HG03442 (cell line): ENCODE data around the gene ANXA3.

Experiments
- ATAC-seq: cut with Tn5 transposase; IDR thresholded peaks from one replicate; pipeline ENCODE4 v1.9.1; 2021; ENCODE audit warnings: mild to moderate bottlenecking, moderate library complexity; ENCODE audit not compliant: unreplicated experiment

Gene ANXA3

DNA sequence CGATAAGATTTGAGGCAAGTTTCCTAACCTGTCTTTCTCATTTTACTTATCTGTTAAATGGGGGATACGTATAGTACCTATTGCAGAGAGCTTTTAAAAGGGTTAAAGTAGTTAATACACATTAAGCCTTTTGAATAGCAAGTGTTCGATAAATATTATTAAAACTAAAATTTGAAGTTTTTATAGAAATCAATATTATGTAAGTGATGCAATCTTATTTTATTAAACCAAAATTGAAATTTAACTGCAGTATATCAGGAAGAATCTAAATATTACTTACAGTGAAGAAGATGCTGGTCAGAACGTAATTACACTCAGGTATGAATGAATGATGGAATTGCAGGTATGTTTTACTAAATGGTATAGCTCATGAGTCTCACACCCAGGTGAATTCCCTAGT is 58.0 kb downstream of the ANXA3 start:
- no peak for ATAC-seq

DNA sequence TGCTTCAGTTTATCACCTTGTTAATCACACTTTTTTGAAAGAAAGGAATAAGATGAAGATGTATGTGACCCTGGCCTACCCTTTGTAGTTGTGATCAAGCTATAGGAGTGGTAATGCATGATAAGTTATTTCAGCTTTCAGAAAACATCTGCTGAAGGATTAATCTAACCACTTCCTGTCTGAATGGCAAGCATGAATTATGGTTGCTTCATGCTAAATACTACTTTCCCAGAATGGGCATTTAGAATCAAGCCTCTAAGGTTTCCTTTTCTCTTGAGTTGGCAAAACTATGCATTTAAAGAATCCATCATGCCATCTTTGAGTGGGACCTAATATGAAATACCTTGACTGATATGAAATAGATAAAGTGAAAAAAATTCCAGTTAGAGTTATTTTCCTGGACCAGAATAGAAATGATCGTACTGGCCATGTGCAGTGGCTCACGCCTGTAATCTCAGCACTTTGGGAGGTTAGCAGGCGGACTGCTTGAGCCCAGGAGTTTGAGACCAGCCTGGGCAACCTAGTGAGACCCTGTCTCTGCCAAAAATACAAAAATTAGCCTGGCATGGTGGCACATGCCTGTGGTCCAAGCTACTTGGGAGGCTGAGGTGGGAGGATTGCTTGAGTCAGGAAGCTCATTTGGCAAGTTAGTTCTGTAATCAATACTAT is 59.1 kb downstream of the ANXA3 start:
- no peak for ATAC-seq

DNA sequence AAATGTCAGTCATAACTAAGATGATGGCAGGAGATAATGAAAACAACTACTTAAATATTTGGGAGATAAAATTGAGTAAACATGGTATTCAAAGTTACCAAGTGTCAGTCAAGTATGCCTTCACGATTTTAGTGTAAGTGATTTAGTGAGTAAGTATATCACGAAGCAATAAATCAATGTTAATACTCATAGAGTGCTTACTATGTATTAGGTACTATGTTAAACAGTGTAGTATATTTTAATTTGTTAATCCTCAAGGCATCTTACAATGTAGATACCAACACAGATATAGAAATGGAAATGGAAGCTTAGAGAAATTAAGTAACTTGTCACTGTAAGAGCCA is 59.6 kb downstream of the ANXA3 start:
- ATAC-seq, result no peak

DNA sequence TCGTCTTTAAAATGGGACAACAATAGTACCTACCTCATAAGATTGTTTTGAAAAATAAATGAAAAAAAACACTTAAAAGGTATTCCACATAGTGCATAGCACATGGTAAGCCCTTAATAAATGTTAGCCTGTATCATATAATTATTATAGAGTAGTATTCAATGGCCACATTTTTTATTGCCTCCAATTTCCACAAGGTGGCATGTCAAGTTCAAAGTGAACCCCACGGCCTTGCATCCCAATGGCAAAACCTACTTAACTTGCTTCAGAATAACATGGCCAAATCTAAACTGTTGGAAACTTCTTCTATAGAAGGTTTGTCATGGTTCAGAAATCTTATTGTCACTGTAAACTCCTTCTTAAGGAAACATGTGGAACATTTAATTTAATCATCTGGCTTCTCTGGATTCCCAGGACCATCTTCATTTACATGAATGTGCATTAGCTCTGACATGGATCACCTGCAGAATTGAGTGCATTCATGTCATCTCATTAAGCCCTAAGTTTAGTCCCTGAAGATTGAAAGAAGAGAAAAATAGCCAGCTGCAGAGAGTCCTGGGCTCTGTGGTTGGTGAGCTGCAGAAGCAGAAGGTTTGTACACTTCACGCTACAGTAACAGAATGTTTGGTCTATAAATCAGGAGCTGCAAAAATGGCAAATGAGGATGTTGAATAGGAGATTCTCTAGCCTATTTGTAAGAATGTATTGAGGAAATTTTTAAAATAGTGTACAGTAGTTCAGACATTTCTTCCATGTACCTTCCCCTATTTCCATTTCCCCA is 61.0 kb downstream of the ANXA3 start:
- peak; percentile 31 for ATAC-seq

DNA sequence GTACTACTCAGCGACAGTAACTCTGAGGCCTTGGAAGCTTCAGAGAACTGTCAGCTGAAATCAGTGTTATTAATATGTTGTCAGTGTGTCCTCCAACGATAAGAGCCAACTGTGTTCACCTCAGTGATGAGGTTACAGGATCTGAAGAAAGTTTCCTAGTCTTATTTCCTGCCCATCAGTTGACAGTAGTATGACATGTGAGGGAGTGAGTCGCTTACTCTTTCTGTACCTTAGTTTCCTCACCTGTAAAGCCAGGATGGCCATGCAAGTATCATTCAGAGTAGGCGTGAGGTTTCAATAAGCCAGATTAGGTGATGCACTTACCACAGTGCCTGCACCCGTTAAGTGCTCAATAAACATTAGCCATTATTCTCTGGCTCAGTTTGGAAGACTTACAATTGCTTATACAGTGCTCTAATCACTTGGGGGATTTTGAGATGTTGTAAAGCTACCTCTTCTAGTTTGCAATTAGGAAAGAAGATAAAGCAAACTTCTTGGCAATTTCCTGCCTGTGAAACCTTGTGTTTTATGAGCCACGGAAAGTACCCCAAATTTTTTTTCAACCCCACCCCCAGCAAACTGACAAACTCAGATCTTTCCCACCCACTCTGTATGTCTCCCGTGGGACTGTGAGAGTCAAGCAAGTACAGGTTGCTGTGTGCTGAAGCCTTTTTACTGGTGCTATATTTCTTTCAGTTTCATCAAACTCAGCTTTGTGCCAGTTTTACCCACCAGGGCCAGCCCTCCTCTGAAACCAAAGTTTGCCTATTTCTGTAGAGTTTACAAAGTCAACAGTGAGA is 62.2 kb downstream of the ANXA3 start:
- ATAC-seq, result peak; percentile 77

DNA sequence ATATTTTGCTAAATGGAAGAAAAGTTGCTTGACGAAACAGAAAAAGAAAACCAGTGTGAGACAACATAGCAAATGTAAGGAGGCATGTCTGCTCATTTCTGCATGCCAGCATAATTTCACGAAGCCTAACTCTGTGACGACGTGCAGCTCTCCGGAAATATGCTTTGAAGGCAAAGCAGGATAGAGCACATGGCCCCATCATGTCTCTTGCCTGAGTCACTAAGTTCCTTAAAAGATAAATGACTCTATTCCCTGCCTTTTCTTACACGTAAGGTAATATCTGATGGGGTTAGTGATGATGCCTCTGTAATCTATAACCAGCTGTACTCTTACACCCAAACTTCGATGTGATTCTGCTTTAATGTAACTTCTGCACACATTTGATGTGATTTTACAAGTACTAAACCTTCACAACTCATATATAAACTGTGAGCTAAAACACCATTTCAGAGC is 64.5 kb downstream of the ANXA3 start:
- ATAC-seq, result no peak

DNA sequence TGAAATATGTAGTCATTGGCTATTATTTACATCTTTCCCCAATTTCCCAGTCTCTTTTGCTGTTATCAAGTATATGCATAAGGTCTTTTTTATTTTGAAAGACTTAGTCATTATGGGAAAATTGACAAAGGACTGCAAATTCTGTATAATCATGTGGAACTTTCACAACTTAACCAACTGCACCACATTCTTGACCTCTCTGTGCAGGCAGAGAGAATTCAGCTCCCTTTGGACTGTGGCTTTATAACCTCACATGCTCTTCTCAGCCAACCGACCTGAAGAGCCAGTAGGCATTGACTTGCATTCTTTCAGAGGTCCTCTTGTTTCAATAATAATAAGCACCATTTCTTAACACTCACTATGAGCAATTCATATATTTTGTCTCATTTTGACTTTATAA is 66.9 kb downstream of the ANXA3 start:
- ATAC-seq, result no peak

DNA sequence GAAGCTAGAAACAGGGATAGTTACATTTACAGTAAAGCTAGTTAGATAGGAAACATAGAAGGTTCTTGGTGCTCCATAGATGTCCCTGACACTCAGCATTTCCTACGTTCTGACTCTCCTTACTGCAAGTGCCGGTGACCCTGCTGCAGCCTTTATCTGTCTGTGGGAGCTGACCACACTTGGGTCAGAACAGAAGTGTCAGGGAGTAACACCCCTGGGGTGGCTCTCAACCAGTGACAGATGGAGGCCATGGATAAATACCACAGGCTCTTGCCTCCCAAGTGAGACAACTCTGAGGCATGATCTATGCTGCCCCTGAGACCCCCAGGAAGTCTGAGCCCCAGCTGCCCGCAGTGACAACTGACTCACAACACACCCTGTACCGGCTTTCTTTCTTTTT is 69.8 kb downstream of the ANXA3 start:
- no peak for ATAC-seq

DNA sequence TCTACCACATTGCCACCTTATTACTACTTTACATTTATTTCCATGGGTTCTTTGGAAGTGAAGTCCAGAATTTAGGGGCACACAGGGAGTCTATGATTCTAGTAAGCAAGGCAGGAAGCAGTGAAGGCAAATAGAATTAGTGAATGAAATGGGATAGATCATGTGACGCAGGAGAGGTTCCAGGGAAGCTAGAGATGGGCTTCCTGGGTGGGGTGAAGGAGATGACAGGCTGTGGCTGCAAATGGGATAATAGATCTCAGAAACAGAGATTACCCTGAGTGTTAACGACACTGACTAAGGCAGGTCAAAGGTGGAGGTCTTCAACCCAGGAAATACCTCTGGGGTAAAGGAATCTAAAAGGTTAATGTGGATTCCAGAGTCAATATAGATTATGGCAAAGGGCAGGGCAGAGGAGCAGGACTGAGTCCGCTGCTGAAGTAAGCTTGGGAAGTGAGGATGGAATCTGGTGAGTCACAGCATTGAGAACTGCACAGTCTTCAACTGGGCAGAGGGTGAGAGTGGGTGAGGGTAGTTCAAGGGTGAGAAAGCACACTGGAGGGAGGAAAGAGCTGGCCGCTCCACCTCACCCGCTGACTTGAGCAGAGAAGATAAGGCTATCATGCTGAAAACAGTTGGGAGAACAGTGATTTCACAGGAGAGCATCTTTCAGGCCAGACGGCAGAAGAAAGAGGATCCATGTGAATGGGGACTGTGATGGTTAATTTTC is 70.8 kb downstream of the ANXA3 start:
- no peak for ATAC-seq

DNA sequence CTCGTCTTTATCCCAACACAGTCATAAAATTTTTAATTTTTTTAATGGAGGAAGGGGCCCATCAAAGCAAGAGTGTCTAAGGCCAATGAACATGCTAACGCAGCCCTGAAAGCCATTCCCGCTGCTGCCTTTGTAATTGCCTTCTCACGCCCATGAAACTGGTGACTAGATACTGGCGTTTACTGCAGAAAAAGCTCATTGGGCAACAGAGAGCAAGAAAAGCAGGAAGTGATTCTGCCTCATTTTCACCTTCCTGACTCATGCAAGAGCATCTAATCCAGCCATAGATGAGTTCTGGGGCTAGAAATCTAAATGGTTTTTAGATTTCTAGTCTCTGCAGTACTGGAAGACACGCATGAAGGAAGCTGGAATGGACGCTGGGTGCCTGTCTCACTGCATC is 72.5 kb downstream of the ANXA3 start:
- ATAC-seq, result no peak

DNA sequence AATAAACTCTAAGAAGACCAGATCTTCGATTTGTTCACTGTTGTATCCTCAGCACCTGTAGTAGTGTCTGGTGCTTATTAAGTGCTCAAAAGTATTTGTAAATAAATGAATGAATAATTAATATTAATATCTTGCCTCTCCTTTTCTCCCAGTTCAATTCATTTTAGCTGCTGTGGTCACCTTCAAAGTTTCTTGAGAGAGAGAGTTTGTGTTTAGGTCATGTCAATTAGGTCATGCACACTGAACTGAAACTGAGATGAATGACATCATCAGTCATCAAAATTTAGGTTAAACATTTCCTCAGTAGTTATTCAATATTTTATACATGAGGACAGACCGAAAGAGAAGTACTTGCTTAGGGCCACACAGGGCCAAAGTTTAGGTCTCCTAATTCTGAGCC is 73.5 kb downstream of the ANXA3 start:
- no peak for ATAC-seq

DNA sequence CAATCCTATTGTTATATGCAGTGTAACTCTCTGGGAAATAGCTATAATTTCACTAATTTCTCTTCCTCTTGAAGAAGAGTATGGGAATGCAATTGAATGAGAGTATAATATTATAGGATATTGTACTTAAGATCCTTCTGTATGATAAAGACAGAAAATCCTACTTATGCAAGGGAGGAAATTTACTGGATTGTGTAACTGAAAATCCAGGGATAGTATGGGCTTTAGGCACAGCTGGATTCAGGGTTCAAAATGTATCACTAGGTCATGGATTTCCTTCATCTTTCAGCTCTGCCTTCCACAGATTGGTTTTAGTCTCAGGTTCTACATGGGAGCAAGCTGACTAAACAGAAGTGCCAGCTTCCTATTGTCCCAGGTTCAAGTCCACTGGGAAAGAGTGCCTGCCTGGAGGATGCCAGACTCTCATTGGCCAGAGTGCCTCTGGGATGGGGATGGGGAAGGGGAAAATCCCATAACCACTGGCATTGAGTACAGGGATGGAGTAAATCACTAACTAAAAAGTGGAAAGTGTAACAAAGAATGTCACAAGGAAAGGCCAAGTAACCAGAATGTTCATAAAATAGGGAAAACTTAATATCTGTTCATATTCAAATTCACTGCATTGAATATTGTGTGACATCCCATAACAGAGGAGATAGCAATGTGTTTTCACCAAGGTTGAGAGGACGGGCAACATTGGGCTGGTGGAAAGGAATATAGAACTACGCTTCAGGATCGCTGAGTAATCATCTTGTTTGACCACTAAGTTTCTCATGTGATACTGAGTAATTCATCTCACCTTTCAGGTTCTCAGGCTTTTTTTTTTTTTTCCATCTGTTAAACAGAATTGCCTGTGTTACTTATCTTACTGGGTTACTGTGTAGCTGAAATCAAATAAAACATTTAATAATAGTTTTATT is 75.7 kb downstream of the ANXA3 start:
- peak; percentile 66 for ATAC-seq

DNA sequence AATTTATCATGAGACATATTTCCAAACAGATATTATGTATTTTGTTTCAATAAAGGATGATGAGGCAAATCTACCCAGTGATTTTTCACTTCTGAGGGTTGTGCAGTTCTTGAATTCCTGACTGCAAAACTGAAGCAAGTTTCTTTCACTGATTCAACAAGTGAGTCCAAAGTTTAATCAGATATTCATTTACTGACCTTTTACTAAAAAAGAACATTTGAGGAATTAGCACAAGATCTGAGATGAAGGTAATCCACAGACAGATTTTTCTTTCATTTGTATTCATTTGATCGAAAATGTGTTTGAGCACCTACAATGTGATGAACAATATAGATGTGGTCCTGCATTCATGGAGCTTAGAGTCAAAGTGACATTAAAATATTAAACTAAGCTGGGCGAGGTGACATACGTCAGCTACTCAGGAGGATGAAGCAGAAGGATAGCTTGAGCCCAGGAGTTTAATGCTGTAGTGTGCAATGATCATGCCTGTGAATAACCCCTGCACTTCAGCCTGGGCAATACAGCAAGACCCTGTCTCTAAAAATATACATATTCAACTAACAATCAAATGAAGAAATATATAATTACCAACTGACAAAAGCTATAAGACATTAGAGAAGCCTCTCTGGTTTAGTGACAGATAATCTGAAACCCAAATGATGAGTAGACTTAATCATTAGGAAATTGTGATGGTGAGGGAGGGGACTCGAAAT is 76.6 kb downstream of the ANXA3 start:
- ATAC-seq, result no peak

DNA sequence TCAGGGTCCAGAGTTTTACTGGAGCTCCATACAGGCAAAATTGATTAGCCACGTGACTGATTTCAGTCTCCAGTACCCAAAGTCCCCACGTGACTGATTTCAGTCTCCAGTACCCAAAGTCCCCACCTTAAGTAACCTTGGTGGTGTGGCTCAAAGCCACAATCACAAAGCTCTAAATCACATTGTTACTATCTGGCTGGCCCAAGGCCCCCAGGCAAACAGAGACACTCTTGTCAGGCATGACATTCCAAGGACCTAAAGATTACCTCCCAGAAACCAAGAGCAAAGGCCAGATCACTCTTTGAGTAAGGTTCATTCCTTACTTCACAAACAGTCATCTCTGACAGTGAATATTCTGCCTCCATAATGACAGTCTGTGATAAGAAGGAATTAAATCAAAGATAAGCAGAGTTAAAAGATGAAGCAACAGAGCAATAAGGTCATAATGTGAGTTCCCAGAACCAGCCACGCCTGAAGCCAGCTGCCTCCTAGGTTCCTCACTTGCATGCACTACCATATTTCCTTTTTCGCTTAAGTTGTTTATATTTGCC is 78.5 kb downstream of the ANXA3 start:
- no peak for ATAC-seq

DNA sequence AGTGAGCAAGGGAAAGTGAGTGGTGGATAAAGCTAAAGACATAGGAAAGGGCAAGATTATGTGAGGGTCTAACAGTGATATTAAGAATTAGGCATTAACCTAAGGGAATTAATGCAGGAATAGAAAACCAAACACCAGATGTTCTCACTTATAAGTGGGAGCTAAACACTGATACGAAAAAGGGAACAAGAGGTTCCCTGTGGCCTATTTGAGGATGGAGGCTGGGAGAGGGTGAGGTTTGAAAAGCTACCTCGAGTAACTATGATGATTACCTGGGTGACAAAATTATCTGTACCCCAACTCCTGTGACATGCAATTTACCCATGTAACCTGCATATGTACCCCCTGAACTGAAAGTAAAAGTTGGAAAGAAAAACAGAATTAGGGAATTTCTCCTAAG is 79.0 kb downstream of the ANXA3 start:
- ATAC-seq, result no peak

DNA sequence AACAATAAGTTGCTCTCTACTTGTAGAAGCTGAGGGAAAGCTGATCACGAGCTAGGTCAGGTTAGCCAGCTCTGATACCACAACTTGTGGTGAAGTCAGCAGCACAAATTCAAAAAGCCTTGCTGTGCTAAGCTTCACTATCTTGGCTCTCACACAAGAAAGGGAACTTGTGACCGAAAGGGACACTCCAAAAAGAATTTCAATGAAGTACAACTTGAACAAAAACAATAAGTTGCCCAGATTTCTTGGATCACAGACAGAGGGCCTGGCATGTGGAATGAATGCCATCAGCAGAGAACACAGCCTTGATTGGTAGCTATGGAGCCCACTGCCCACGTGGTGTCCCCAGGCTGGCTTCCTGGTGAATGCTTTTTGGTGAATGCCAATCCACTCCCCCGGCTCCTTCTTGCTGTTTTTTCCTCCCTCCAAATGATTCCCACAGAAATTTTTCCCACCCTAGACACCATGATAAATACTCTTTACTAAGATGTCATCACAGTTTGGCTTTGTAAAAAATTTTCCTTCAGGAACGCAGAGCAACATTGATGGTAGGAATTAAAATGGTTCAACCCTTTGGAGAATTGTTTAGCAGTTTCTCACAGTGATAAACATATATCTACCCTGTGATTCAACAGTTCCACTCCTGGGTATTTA is 82.6 kb downstream of the ANXA3 start:
- no peak for ATAC-seq

DNA sequence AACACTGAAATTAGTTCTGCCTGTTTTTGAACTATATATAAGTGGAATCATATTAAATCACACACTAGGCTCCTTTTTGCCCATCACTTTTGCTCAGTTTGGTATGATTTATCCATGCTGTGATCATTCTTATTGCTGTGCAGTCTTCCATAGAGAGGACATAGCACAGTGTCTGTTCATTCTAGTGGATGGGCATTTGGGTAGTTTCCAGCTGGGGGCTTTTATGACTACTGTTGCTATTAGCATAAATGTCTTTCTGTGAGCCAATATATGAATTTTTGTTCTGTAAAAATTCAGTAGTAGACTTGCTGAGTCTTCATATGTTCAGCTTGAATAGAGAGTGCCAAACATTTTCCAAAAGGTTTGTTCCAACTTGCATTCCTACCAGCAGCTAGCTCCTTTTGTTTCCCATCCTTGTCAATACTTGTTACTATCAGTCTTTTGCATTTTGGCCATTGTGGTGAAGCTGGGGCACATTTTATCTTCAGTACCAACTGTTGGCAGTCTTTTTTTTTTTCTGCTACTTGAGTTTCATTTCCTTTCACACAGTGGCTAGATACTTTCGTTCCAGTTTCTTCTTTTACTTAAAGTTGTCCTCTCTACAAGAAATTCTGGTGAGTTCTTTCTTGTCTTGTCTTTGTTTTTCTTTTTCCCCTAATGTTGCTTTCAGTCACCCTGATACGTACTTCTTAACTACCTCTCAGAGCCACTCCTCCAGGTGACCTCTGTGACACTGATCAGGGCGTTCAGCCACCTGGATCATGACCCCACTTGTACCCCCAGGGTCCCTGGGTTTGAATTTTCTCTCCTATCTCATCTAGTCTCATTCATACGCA is 87.0 kb downstream of the ANXA3 start:
- ATAC-seq, result peak; percentile 81

DNA sequence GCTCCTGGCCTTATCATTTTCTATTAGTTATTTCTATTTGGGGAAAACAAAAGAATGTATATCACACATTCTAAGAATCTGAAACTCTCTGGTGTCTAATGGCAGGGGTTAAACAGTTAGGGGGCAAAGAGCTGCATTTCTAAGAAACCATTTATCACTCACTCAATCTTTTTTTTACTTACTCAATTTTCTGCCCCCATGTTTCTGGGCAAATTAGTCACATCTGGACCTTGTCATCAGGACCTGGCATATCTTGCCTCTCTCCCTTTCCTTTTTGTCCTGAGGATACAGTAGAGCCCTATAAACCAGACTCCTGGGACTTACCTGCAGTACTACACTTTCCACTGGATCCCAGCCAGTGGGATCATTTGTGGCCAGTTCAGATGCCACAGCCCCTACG is 89.1 kb downstream of the ANXA3 start:
- ATAC-seq, result no peak
